ENCODE measurements around the gene THNSL1. TPM values are rescaled to one million over a fixed set of nuclear protein-coding genes. Genes with fewer than 3 reads are reported as not detected.
A peak's percentile ranks its signal among the peaks of the same experiment; 100 is the strongest.

The THNSL1 gene
- total and polyA plus RNA-seq, 9 of the 15 experiments (the other 6 are each of a cell fraction or from before 2014, with no cell fraction given), result 4.5 to 8.6 (median 6.3) TPM

DNA sequence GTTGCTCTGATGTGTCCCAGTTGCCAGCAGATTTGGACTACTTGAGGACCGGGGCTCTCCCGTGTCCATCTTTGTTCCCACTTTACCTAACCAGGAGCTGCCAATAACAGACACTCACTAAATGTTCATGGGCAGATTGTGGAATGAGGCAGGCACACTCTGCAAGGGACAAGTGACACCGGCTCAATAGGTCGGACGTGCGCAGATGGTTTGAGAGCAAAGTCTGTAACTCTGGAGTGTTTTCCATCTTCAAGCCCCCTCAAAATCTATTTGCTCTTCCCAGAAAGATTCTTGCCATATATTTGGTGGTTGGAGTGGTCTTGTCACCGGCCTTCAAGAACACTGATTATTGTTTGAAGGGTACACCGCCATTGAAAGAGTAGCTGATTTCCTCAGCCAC, 47.2 kb downstream of the THNSL1 start (continued):
- TF ChIP-seq, protein P1, sequence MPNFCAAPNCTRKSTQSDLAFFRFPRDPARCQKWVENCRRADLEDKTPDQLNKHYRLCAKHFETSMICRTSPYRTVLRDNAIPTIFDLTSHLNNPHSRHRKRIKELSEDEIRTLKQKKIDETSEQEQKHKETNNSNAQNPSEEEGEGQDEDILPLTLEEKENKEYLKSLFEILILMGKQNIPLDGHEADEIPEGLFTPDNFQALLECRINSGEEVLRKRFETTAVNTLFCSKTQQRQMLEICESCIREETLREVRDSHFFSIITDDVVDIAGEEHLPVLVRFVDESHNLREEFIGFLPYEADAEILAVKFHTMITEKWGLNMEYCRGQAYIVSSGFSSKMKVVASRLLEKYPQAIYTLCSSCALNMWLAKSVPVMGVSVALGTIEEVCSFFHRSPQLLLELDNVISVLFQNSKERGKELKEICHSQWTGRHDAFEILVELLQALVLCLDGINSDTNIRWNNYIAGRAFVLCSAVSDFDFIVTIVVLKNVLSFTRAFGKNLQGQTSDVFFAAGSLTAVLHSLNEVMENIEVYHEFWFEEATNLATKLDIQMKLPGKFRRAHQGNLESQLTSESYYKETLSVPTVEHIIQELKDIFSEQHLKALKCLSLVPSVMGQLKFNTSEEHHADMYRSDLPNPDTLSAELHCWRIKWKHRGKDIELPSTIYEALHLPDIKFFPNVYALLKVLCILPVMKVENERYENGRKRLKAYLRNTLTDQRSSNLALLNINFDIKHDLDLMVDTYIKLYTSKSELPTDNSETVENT (CRISPR knock-in tag; IDR thresholded peaks at IDR 0.05), result no peak
- TF ChIP-seq, protein P2, sequence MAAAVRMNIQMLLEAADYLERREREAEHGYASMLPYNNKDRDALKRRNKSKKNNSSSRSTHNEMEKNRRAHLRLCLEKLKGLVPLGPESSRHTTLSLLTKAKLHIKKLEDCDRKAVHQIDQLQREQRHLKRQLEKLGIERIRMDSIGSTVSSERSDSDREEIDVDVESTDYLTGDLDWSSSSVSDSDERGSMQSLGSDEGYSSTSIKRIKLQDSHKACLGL (CRISPR knock-in tag; IDR thresholded peaks at IDR 0.05; ENCODE audit: borderline replicate concordance, poor library complexity, severe bottlenecking), result no peak

DNA sequence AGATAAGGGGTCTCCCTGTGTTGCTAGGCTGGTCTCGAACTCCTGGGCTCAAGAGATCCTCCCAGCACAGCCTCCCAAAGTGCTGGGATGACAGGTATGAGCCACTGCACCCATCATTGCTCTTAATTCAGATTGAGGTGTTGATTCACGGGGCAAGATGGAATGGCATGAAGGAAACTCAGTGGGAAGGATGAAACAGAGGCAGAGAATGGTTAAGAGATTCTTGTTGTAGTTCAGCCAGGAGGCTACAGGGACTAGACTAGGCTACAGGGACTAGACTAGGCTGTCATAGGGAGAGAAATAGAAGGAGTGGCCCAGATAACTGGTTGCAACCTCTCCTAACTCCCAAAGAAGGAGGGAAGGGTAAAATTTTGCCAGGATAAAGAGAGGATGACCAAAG, 48.0 kb downstream of the THNSL1 start:
- H3K79me2 ChIP-seq (ENCODE audit: control insufficient read depth, insufficient read depth, low read length), result no peaks in the 10 kb centered on the region
- peaks cover 15 to 37% of the 10 kb centered on the region in 2 experiments; a peak in 3 of 5 replicates for H3K4me1 ChIP-seq (replicated peaks in 1 of 2; ENCODE audit: control insufficient read depth in 2 of 2, insufficient read depth in 2 of 2, low read length in 2 of 2)
- POLR2A ChIA-PET, result interaction anchor here (0.6 to 0.7 kb wide), 2 partner anchors 419 to 1493 kb away, joined by 3 to 4 read pairs; no protein-coding TSS in a partner anchor
- H2AFZ ChIP-seq (ENCODE audit: low read depth, low read length), result peak overlapping the region; percentile 1; the same call in 1 of the 2 replicates
- in situ Hi-C loops (cut with MboI), result no loop called here
- no peaks in the 10 kb centered on the region for H4K20me1 ChIP-seq (replicated peaks; ENCODE audit: control insufficient read depth, insufficient read depth, low read length)
- TF ChIP-seq ZNF780A (CRISPR knock-in tag; IDR thresholded peaks at IDR 0.05), result no peak
- TF ChIP-seq, protein P3, sequence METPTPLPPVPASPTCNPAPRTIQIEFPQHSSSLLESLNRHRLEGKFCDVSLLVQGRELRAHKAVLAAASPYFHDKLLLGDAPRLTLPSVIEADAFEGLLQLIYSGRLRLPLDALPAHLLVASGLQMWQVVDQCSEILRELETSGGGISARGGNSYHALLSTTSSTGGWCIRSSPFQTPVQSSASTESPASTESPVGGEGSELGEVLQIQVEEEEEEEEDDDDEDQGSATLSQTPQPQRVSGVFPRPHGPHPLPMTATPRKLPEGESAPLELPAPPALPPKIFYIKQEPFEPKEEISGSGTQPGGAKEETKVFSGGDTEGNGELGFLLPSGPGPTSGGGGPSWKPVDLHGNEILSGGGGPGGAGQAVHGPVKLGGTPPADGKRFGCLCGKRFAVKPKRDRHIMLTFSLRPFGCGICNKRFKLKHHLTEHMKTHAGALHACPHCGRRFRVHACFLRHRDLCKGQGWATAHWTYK (CRISPR knock-in tag; IDR thresholded peaks at IDR 0.05), result no peak
- TF ChIP-seq CCAR2 (IDR thresholded peaks at IDR 0.05; ENCODE audit: low read depth, low read length), result no peak
- no peak for ATAC-seq
- no peaks in the 10 kb centered on the region for H3K9me1 ChIP-seq (ENCODE audit: control insufficient read depth, insufficient read depth, low read length)
- no peak for DNase-seq (ENCODE audit: extremely low read depth in 1 of 4, low spot score in 3 of 4)
- H3K36me3 ChIP-seq (ENCODE audit: control insufficient read depth, insufficient read depth, low read length), result no peaks in the 10 kb centered on the region
- CTCF ChIA-PET (ENCODE audit: low intra/inter-chr PET ratio), result no interaction called here
- H3K9me3 ChIP-seq (replicated peaks; ENCODE audit: control insufficient read depth, insufficient read depth, low read depth, low read length), result no peaks in the 10 kb centered on the region
- no peak overlapping the region for H3K4me3 ChIP-seq
- no peak for FAIRE-seq
- intact Hi-C loops (cut with micrococcal nuclease), result no loop called here
- H3K4me2 ChIP-seq (ENCODE audit: insufficient read depth, low read length), result no peak overlapping the region
- no peak overlapping the region for H3K9ac ChIP-seq (ENCODE audit: insufficient read depth in 1 of 2, low read depth in 2 of 2, low read length in 2 of 2)
- H3K27ac ChIP-seq (ENCODE audit: extremely low read depth, low read depth, low read length), result no peak overlapping the region
- no TSS peak for BruUV-seq (replicated peaks)
- no peaks in the 10 kb centered on the region for H3K27me3 ChIP-seq (ENCODE audit: control insufficient read depth in 2 of 2, insufficient read depth in 2 of 2, low read length in 2 of 2)
- WGBS (ENCODE audit: insufficient coverage, low coverage, missing lambda C conversion rate), result 80% methylated on average over 2 of the region's 2 CpGs
